Measurements from ENCODE around the gene DNASE1L2. TPM values are rescaled to one million over a fixed set of nuclear protein-coding genes. Genes with fewer than 3 reads are reported as not detected.

The DNASE1L2 gene
- total RNA-seq, 2 donors from 2014 or later: 0.83 TPM; not detected in 1

DNA sequence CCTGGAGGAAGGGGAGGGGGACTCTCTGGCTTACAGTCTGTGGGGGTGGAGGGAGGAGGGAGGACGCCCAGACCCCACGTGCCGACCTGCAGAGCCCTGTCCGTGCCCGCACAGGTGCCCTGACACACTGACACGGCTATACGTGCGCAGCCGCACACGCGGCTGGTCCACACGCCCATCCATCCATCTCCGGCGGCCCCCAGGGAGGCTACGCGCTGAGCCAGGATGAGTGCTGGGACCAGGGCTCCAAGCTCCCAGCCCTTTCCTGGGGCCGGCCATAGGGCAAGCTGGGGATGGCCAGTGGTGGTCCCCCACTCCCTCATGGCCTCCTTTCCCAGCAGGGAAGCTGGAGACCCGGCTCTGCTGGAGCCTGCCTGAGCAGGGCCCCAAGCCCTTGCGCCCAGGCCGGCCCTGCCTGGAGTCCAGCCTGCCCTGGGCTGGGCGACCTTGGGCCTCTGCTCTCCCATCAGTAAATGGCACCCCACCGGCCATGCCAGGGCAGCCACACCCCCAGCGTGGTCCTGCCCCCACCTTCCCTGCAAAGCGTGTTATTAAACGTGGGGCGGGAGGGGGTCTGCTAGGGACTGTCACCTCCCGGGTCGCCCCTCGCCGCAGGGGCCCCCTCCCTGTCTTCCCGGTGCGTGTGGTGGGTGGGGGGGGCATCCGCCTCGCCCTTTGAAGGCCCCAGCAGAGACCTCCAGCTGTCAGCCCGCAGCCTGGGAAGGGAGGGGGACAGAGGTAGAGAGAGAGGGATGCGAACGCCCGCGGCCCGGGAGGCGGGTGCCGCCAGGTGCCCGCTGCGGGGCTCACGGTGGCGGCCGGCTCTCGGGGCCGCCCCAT lies 40.7 kb upstream of the DNASE1L2 start:
- no peaks in the 10 kb centered on the region for H3K36me3 ChIP-seq
- H3K27me3 ChIP-seq: peaks cover 0 to 6% of the 10 kb centered on the region in 2 donors
- no peak for DNase-seq (ENCODE audit: low spot score)
- TF ChIP-seq, protein P1, sequence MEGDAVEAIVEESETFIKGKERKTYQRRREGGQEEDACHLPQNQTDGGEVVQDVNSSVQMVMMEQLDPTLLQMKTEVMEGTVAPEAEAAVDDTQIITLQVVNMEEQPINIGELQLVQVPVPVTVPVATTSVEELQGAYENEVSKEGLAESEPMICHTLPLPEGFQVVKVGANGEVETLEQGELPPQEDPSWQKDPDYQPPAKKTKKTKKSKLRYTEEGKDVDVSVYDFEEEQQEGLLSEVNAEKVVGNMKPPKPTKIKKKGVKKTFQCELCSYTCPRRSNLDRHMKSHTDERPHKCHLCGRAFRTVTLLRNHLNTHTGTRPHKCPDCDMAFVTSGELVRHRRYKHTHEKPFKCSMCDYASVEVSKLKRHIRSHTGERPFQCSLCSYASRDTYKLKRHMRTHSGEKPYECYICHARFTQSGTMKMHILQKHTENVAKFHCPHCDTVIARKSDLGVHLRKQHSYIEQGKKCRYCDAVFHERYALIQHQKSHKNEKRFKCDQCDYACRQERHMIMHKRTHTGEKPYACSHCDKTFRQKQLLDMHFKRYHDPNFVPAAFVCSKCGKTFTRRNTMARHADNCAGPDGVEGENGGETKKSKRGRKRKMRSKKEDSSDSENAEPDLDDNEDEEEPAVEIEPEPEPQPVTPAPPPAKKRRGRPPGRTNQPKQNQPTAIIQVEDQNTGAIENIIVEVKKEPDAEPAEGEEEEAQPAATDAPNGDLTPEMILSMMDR (IDR thresholded peaks at IDR 0.05): no peak
- no peak overlapping the region for H3K27ac ChIP-seq
- peaks cover 0 to 17% of the 10 kb centered on the region in 2 donors for H3K4me1 ChIP-seq
- no peaks in the 10 kb centered on the region for H3K9me3 ChIP-seq
- H3K4me3 ChIP-seq: peak overlapping the region; percentile 42 to 54

DNA sequence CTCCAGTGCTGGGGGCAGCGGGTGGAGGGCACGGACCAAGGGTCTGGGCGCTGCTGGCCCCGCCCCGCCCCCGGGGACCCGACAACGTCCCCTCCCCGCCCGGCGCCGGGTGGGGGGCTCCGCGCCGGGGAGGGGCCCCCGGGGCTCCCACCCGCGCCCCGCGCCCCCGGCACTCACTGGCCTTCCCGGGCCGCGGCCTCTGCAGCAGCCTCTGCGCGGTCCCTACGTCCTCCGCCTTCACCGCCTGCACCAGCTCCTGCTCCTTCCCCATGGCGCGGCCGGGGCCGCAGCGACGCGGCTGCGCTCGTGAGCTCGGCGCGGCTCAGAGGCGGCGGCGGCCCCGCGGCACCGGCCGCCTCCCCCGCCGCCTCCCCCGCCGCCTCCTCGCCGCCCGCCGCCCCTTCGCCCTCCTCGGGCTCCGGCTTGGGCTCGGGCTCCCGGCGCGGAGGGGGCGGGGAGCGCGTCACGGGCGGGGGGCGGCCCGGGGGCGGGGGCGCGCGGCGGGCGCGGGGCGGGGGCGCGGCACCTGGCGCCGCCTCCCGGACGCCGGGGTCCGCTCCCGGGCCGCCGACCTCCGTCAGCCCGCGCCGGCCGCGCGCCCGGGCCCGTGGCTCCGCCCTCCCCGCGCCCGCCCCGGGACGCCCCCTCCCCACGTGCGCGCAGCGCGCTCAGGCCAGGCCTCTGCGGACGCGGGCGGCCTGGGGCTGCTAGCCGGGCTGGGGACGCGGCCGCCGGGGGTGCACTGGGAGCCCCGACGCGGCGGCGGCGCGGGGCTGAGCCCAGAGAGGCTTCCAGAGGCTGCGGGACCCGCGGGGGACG lies 39.9 kb upstream of the DNASE1L2 start, which contains the start of gene CASKIN1:
Gene CASKIN1 (minus strand): TSS at position 444 of the 819 bp plus-strand sequence. CDS start 173 bp downstream, at position 271.
- H3K27ac ChIP-seq: no peak within 1 kb of the TSS
- peak within 1 kb of the TSS; percentile 42 to 54 for H3K4me3 ChIP-seq
- H3K27me3 ChIP-seq: peaks cover 0 to 6% of the 10 kb centered on the region in 2 donors
- no peaks in the 10 kb centered on the region for H3K9me3 ChIP-seq
- TF ChIP-seq, protein P1 (IDR thresholded peaks at IDR 0.05): no peak
- DNase-seq (ENCODE audit: low spot score): no peak
- no peaks in the 10 kb centered on the region for H3K36me3 ChIP-seq
- peaks cover 0 to 11% of the 10 kb centered on the region in 2 donors for H3K4me1 ChIP-seq

DNA sequence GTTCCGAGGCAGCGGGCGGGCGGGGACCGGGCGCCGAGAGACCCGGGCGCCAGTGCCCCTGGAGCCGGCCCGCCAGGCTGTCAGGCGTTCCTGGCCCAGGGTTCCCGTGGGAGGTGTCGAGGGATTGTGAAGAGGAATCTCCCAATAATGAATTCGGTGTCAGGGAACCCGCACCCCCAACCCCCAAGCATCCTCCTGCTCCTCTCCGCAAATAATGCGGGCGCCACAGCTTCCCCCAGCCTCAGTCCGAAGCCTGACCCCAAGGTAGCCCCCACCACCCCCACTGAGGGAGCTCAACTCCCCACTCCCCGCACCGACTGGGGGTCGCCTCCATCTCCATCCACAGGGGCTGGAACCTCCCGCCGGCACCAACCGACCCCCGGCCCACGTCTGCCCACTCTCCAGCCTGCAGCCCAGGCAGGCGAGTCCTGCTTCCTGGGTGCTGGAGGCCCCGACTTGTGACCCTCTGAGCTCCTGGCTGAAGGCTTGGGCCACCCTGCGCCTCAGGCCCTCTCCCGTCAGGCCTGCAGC lies 39.2 kb upstream of the DNASE1L2 start:
- Histone ChIP-seq H3K27me3 (peaks cover 0 to 6% of the 10 kb centered on the region in 2 donors), H3K9me3 (no peaks in the 10 kb centered on the region), H3K27ac (no peak overlapping the region), H3K36me3 (no peaks in the 10 kb centered on the region), H3K4me3 (peak overlapping the region in 1 of 2 donors; percentile 42), H3K4me1 (peaks cover 0 to 11% of the 10 kb centered on the region in 2 donors)
- DNase-seq (ENCODE audit: low spot score): no peak
- TF ChIP-seq, protein P1 (IDR thresholded peaks at IDR 0.05): no peak

DNA sequence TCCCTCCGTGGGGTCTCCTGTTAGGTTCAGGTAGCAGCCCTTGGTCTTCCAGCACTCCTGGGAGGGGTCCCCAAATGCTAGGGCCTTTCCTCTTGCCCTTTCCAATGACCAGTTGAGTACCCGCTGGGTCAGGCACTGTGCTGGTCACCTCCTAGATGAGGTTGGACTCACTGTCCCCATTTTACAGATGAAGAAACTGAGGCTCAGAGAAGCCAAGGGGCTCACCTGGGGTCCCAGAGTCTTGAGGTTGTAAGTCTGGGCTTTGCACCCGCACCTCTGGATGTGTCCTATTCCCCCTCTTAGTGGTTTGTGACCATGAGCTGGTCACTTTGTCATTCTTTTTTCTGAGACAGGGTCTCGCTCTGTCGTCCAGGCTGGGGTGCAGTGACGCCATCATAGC lies 38.5 kb upstream of the DNASE1L2 start:
- Histone ChIP-seq H3K4me1 (peaks cover 0 to 11% of the 10 kb centered on the region in 2 donors), H3K27me3 (peaks cover 0 to 6% of the 10 kb centered on the region in 2 donors), H3K9me3 (no peaks in the 10 kb centered on the region), H3K36me3 (no peaks in the 10 kb centered on the region), H3K27ac (no peak overlapping the region), H3K4me3 (no peak overlapping the region)
- DNase-seq (ENCODE audit: low spot score): no peak
- TF ChIP-seq, protein P1 (IDR thresholded peaks at IDR 0.05): no peak

DNA sequence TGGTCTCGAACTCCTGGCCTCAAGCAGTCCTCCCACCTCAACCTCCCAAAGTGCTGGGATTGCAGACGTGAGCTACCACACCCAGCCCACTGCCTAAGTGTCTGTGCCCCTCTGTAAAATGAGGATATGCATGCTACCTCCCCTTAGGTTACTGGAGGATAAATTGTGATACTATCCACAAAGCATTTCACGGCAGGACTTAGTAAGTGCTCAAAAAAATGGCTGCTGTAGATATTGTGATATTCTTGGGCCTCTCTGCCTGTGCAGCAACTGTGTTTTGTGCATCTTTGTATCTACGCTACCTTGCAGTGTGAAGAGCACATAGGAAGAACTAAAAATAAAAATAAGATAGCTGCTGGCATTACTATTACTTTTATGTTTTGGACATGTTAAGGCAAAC lies 38.0 kb upstream of the DNASE1L2 start:
- no peak for DNase-seq (ENCODE audit: low spot score)
- TF ChIP-seq, protein P1 (IDR thresholded peaks at IDR 0.05): no peak
- Histone ChIP-seq H3K27me3 (peaks cover 0 to 6% of the 10 kb centered on the region in 2 donors), H3K36me3 (no peaks in the 10 kb centered on the region), H3K9me3 (no peaks in the 10 kb centered on the region), H3K27ac (no peak overlapping the region), H3K4me1 (peaks cover 0 to 11% of the 10 kb centered on the region in 2 donors), H3K4me3 (no peak overlapping the region)

All from right atrium auricular region (tissue), 2 donors.